GM12874 (cell line): Measurements from ENCODE around the gene HPS1.

ENCODE experiments used
- TF ChIP-seq, protein P1 (sequence below): IDR thresholded peaks from 2 replicates; pipeline ENCODE4 v1.5.1; 2011; ENCODE audit warnings: low read depth, mild to moderate bottlenecking, control low read depth, low read length, moderate library complexity; ENCODE audit not compliant: insufficient read depth

The HPS1 gene

DNA sequence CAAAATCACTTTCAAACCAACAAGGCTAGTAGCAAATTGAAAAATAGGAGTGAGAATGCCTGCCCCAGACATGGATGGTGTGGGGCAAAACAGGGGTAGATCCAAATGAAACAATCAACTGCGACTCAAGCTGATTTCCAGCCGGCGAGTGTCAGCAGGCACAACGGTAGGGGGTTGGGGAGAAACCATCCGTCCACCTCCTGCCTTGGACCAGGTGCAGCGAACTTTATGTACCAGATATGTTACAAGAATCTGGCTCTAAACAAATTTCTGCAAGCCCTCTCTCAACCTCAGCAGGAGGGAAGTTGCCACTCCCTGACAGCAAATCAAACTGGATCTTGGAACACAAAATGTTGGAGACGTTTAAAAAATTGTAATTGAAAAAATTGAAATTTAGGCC, 76.9 kb downstream of the HPS1 start:
- TF ChIP-seq, protein P1, sequence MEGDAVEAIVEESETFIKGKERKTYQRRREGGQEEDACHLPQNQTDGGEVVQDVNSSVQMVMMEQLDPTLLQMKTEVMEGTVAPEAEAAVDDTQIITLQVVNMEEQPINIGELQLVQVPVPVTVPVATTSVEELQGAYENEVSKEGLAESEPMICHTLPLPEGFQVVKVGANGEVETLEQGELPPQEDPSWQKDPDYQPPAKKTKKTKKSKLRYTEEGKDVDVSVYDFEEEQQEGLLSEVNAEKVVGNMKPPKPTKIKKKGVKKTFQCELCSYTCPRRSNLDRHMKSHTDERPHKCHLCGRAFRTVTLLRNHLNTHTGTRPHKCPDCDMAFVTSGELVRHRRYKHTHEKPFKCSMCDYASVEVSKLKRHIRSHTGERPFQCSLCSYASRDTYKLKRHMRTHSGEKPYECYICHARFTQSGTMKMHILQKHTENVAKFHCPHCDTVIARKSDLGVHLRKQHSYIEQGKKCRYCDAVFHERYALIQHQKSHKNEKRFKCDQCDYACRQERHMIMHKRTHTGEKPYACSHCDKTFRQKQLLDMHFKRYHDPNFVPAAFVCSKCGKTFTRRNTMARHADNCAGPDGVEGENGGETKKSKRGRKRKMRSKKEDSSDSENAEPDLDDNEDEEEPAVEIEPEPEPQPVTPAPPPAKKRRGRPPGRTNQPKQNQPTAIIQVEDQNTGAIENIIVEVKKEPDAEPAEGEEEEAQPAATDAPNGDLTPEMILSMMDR: no peak

DNA sequence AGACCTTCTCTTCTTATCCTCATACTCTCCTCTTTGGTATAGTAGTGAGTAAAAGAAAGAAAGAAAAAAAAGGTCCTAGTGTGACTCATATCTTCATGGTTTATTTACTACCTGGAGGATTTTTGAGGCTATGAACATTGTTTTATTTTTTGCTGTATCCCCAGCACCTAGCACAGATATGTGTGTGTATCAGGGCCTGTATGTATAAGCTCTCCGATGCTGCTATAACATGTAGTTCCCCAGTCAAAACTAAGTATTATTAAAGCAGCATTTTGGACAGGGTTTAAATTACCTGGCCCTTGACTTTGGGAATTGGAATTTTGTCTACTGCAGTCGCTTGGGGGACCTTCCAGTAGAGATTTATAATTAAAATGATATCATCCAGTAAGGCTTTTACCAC, 78.1 kb downstream of the HPS1 start:
- TF ChIP-seq, protein P1: no peak

DNA sequence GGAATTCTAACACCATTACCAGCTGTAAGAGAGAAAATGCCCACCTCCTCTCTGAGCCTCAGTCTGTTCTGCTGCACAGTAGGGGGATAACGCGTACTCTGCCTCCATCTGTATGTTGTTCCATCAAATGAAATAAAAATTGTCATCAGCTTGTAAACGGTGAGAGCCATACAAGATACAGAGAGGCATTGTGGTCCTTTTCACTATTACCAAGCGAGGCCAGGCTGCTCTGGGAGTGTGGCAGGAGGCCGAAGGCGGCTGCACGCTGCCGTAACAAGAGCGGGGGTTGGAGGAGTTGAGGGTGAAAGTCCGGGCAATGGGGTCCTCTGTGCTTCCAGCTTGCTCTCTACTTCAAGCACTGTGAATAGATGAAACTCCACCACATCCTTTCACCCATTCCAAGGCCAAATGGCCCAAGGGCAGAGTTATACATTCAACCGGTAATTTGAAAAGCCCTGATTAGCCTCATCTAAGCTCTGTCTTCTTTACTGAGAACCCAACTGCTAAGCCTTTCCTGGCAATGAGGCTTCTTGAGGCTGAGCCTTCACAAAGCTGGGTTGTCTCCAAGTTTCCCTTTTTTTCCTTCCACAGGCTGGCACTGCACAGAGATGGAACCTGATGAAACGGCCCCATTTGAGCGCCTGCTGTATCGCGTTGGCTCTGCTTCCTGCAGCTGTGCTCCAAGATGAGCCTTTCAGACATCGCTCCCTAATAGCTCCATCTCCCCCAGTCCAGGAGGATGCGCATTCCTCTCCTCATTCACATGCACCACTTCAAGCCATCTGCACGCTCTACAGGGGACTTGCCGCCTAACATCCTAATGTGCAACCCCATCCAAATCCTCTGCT, 78.9 kb downstream of the HPS1 start:
- TF ChIP-seq, protein P1: no peak
